HEK293 (cell line): ENCODE measurements around the gene CSMD2.
A peak's percentile ranks its signal among the peaks of the same experiment; 100 is the strongest.

ENCODE experiments used
- CTCF ChIA-PET: fragments of 350-600 bp; formaldehyde crosslinking; extraction: SDS; loops from one replicate; lab custom pipeline; 2021; ENCODE audit warnings: antibody characterized with exemption; lab: Yijun Ruan, JAX
- POLR2A ChIA-PET: fragments of 300-600 bp; formaldehyde crosslinking; extraction: SDS; loops from one replicate; lab custom pipeline; 2020; ENCODE audit warnings: antibody characterized with exemption, inconsistent platforms; lab: Yijun Ruan, JAX
- H3K27ac ChIP-seq: fragments of 200-500 bp; sonication (Bioruptor generic); 2 replicates; pipeline ENCODE4 v1.5.1; 2014; ENCODE audit warnings: low read depth, low read length, control low read depth, inconsistent platforms; ENCODE audit errors: extremely low read depth
- H3K36me3 ChIP-seq, 2 experiments: fragments of 200-500 bp in 1 of 2; sonication (Bioruptor generic) in 1 of 2; 1 replicate in 1 of 2; 2 replicates in 1 of 2; pipeline ENCODE4 v1.5.1; 2014 to 2017; ENCODE audit warnings: inconsistent platforms in 2 of 2, low read length in 2 of 2; ENCODE audit not compliant: control insufficient read depth in 2 of 2, insufficient read depth in 1 of 2
- H3K4me1 ChIP-seq: fragments of 200-500 bp; sonication (Bioruptor generic); 2 replicates; pipeline ENCODE4 v1.5.1; 2014; ENCODE audit warnings: mild to moderate bottlenecking, low read length, inconsistent platforms; ENCODE audit not compliant: control insufficient read depth, insufficient read depth
- H3K4me3 ChIP-seq: 2 replicates; pipeline ENCODE4 v1.5.1; 2011; ENCODE audit warnings: low read depth, mild to moderate bottlenecking, control low read depth, low read length, moderate library complexity
- H3K9me3 ChIP-seq: fragments of 200-500 bp; sonication (Bioruptor generic); 2 replicates; pipeline ENCODE4 v1.5.1; 2014; ENCODE audit warnings: low read depth, low read length, inconsistent platforms; ENCODE audit not compliant: control insufficient read depth, insufficient read depth
- KLF10 ChIP-seq: fragments of 450-650 bp; IDR thresholded peaks from 2 replicates; pipeline ENCODE4 v1.5.1; 2018; ENCODE audit warnings: missing biosample characterization, mild to moderate bottlenecking, missing genetic modification characterization
- MYNN ChIP-seq: fragments of 450-650 bp; formaldehyde crosslinking; IDR thresholded peaks from 2 replicates; pipeline ENCODE4 v1.5.1; 2016; ENCODE audit warnings: missing biosample characterization, missing genetic modification characterization, borderline replicate concordance
- OVOL3 ChIP-seq: fragments of 450-650 bp; formaldehyde crosslinking; IDR thresholded peaks from 2 replicates; pipeline ENCODE4 v1.5.1; 2016; ENCODE audit warnings: missing biosample characterization, missing genetic modification characterization
- PRDM1 ChIP-seq: fragments of 450-650 bp; formaldehyde crosslinking; IDR thresholded peaks from 2 replicates; pipeline ENCODE4; 2016; ENCODE audit warnings: missing biosample characterization, missing genetic modification characterization
- SCRT2 ChIP-seq: fragments of 450-650 bp; formaldehyde crosslinking; IDR thresholded peaks from 2 replicates; pipeline ENCODE4 v1.5.1; 2016; ENCODE audit warnings: missing biosample characterization, missing genetic modification characterization
- SETDB1 ChIP-seq: IDR thresholded peaks from one replicate; pipeline ENCODE4 v1.6.1; 2017; ENCODE audit warnings: mild to moderate bottlenecking, low read length, moderate library complexity, mixed read lengths; ENCODE audit not compliant: insufficient read length
- SP2 ChIP-seq: fragments of 450-650 bp; formaldehyde crosslinking; IDR thresholded peaks from 2 replicates; pipeline ENCODE4 v1.5.1; 2016; ENCODE audit warnings: missing biosample characterization, missing genetic modification characterization
- TRIM28 ChIP-seq: IDR thresholded peaks from 2 replicates; pipeline ENCODE4 v1.6.1; 2011; ENCODE audit warnings: low read length, control low read depth, borderline replicate concordance
- ZNF10 ChIP-seq: fragments of 450-650 bp; formaldehyde crosslinking; IDR thresholded peaks from 2 replicates; pipeline ENCODE4 v1.5.1; 2017; ENCODE audit warnings: missing biosample characterization, missing genetic modification characterization
- ZNF155 ChIP-seq: fragments of 450-650 bp; formaldehyde crosslinking; IDR thresholded peaks from 2 replicates; pipeline ENCODE4 v1.5.1; 2016; ENCODE audit warnings: missing biosample characterization, missing genetic modification characterization
- ZNF169 ChIP-seq: fragments of 450-650 bp; formaldehyde crosslinking; IDR thresholded peaks from 2 replicates; pipeline ENCODE4 v1.5.1; 2016; ENCODE audit warnings: missing biosample characterization, missing genetic modification characterization
- ZNF202 ChIP-seq: fragments of 450-650 bp; formaldehyde crosslinking; IDR thresholded peaks from 2 replicates; pipeline ENCODE4 v1.5.1; 2016; ENCODE audit warnings: missing biosample characterization, missing genetic modification characterization, borderline replicate concordance
- ZNF473 ChIP-seq: fragments of 450-650 bp; formaldehyde crosslinking; IDR thresholded peaks from 2 replicates; pipeline ENCODE4 v1.5.1; 2017; ENCODE audit warnings: missing biosample characterization, missing genetic modification characterization
- ZNF571 ChIP-seq: fragments of 450-650 bp; formaldehyde crosslinking; IDR thresholded peaks from 2 replicates; pipeline ENCODE4 v1.5.0; 2017; ENCODE audit warnings: missing biosample characterization, missing genetic modification characterization
- ZNF585B ChIP-seq: fragments of 450-650 bp; formaldehyde crosslinking; IDR thresholded peaks from 2 replicates; pipeline ENCODE4 v1.5.1; 2016; ENCODE audit warnings: missing biosample characterization, missing genetic modification characterization
- TF ChIP-seq, protein P1 (sequence below): fragments of 450-650 bp; formaldehyde crosslinking; IDR thresholded peaks from 2 replicates; pipeline ENCODE4 v1.5.1; 2017; ENCODE audit warnings: missing biosample characterization, missing genetic modification characterization
- TF ChIP-seq, protein P2 (sequence below): fragments of 450-650 bp; formaldehyde crosslinking; IDR thresholded peaks from 2 replicates; pipeline ENCODE4 v1.5.1; 2017; ENCODE audit warnings: missing biosample characterization, missing genetic modification characterization

CSMD2 gene

DNA sequence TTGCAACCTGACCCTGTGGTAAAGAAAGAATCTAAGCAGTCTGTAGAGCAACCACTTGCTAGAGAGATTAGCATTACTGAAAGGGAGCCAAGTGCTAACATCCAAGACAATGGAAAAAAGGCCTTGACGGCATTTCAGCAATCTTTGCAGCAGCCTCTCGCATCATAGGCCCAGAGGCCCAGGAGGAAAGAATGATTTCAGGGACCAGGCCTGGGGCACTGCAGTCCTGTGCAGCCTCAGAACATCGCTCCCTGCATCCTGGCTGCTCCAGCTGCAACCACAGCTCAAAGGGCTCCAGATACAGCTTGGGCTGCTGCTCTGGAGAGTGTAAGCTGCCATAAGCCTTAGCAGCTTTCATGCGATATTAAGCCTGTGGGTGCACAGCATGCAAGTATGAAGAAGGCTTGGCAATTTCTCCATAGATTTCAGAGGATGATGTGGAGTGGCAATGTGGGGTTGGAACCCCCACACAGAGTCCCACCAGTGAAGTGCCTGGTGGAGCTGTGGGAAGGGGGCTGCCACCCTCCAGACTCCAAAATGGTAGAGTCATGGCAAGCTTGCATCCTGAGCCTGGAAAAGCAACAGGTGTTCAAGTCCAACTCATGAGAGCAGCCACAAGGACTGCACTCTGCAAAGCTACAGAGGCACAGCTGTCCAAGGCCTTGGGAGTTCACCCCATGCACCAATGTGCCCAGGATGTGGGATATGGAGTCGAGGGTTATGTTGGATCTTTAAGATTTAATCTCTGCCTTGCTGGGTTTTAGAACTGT is 411.8 kb downstream of the CSMD2 start:
- TF ChIP-seq, protein P1, sequence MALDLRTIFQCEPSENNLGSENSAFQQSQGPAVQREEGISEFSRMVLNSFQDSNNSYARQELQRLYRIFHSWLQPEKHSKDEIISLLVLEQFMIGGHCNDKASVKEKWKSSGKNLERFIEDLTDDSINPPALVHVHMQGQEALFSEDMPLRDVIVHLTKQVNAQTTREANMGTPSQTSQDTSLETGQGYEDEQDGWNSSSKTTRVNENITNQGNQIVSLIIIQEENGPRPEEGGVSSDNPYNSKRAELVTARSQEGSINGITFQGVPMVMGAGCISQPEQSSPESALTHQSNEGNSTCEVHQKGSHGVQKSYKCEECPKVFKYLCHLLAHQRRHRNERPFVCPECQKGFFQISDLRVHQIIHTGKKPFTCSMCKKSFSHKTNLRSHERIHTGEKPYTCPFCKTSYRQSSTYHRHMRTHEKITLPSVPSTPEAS = no peak
- TF ChIP-seq TRIM28 (0 out of 2 replicates have a peak, but pooled peaks have one; percentile 21), PRDM1 (tag by site-specific recombination) (no peak), ZNF169 (tag by site-specific recombination) (no peak), SCRT2 (tag by site-specific recombination) (peak; percentile 80), ZNF155 (tag by site-specific recombination) (no peak), ZNF10 (tag by site-specific recombination) (no peak), SETDB1 (peak; percentile 56), OVOL3 (tag by site-specific recombination) (no peak), ZNF473 (tag by site-specific recombination) (no peak), ZNF585B (tag by site-specific recombination) (peak; percentile 91), KLF10 (tag by site-specific recombination) (no peak)
- TF ChIP-seq, protein P2, sequence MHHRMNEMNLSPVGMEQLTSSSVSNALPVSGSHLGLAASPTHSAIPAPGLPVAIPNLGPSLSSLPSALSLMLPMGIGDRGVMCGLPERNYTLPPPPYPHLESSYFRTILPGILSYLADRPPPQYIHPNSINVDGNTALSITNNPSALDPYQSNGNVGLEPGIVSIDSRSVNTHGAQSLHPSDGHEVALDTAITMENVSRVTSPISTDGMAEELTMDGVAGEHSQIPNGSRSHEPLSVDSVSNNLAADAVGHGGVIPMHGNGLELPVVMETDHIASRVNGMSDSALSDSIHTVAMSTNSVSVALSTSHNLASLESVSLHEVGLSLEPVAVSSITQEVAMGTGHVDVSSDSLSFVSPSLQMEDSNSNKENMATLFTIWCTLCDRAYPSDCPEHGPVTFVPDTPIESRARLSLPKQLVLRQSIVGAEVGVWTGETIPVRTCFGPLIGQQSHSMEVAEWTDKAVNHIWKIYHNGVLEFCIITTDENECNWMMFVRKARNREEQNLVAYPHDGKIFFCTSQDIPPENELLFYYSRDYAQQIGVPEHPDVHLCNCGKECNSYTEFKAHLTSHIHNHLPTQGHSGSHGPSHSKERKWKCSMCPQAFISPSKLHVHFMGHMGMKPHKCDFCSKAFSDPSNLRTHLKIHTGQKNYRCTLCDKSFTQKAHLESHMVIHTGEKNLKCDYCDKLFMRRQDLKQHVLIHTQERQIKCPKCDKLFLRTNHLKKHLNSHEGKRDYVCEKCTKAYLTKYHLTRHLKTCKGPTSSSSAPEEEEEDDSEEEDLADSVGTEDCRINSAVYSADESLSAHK (tag by site-specific recombination) = no peak

DNA sequence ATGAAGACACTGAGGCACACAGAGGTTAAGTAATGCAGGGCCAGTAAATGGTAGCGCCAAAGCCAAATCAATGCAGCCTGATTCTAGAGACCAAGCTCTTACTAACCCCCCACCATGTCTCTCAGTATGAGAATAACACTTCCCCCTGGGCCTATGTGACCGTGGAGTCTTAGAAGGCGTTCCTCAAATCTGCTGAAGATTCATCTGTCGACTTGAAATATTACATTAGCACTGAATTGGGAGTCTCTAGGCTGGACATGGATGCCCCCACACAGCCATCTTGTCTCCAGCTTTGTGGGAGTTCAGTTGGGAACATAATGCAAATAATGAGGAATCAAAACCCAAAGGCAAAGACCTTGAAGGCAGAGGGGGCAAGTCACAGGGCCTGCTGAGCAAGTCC is 419.1 kb downstream of the CSMD2 start:
- TF ChIP-seq ZNF202 = no peak
- TF ChIP-seq, protein P2 (tag by site-specific recombination) = no peak
- TF ChIP-seq MYNN (tag by site-specific recombination) = no peak
- no peak for TF ChIP-seq SP2 (tag by site-specific recombination)
- TF ChIP-seq ZNF571 = no peak
- Histone ChIP-seq H3K4me3 (no peak overlapping the region), H3K4me1 (no peaks in the 10 kb centered on the region; the same call in 1 of the 2 replicates), H3K9me3 (no peaks in the 10 kb centered on the region), H3K36me3 (no peaks in the 10 kb centered on the region), H3K27ac (no peak overlapping the region)
- CTCF ChIA-PET = no interaction called here
- POLR2A ChIA-PET = no interaction called here

More for the DNA sequence above, 411.8 kb downstream of the CSMD2 start:
- ChIA-PET POLR2A (no interaction called here), CTCF (no interaction called here)
- H3K4me3 ChIP-seq = no peak overlapping the region
- no peak overlapping the region for H3K27ac ChIP-seq
- H3K9me3 ChIP-seq = no peaks in the 10 kb centered on the region
- no peaks in the 10 kb centered on the region for H3K36me3 ChIP-seq
- no peaks in the 10 kb centered on the region for H3K4me1 ChIP-seq
